Stimulated activated CD8-positive, alpha-beta memory T cell treated with anti-CD3 and anti-CD28 coated beads, Interleukin-4, amount 100 ng/mL, for 24 hours (primary cell): ENCODE data around the gene HMGCL.
"Not testable (repeated sequence)": the region's sequence is repeated elsewhere in the genome, so short reads cannot be mapped to it uniquely, and the experiment has no call there.

Experiments used
- DNase-seq: peaks from one replicate; pipeline ENCODE4 v3.0.0-alpha.2; 2020; ENCODE audit warnings: low read depth

The HMGCL gene

DNA sequence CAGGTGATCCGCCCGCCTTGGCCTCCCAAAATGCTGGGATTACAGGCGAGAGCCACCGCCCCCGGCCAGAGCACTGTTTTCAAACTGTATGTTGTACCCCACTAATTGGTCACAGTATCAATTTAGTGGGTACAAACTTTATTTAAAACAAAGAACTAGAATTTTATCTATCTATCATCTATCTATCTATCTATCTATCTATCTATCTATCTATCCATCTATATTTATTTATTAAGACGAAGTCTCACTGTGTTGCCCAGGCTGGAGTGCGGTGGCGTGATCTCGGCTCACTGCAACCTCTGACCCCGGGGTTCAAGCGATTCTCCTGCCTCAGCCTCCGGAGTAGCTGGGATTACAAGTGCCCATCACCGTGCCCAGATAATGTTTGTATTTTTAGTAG is 1.4 kb upstream of the HMGCL start:
- DNase-seq = not testable (repeated sequence)

DNA sequence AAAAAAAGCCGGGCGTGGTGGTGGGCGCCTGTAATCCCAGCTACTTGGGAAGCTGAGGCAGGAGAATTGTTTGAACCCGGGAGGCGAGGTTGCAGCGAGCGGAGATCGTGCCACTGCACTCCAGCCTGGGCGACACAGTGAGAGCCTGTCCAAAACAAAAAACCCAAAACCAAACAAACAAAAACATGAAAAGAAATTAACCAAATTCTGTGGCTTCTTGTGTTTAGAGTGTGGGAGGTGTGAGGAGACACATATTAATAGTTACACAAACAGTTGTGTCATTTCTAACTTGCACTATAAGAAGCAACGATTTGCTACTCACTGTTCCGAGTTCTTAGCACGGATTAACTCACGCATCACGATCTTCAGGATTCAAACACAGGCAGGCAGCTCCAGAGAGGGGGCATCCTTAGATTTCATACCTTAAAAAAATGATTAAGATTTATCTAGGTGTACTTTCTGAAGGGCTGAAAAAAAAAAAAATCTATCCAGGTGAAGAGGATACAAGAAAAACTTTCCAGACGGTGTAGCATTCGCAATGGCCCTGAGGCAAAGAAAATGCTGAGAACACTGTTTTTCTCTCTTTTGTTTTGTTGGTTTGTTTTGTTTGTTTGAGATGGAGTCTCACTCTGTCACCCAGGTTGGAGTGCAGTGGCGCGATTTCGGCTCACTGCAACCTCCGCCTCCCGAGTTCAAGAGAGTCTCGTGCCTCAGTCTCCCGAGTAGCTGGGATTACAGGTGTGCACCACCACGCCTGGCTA is 713 bp upstream of the HMGCL start:
- DNase-seq = no peak

DNA sequence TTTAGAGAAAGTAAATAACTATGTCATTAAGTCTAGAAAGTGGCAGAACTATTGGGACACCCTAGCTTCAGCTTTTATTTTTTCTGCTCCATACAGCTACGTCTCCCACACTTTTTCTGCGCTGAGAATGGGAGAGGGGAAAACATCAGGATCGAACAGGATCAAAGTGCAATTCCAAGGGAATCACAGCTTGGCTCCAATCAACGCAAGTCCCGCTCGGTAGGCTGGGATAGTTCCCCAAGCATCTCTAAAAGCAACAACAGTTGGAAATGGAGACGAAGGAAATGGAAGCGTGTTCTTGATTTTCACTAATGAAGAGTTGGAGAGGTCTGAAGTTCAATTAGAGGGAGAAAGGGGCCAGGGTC is 536 bp downstream of the HMGCL start:
- no peak for DNase-seq

DNA sequence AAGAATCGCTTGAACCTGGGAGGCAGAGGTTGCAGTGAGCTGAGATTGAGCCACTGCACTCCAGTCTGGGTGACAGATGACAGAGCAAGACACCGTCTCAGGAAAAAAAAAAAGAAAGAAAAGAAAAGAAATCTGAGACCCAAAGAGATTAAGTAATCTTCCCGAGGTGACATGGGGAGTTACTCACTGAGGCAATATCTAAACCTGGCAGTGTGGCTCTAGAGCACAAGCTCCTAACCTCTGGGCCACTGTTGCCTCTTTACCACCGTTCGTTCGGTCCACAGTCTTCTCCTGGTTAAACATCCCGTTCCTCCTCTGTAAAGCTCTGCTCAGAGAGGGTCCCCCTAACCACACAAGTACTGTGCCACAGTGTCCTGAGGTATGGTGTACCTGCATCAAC is 1.5 kb downstream of the HMGCL start:
- DNase-seq = no peak

DNA sequence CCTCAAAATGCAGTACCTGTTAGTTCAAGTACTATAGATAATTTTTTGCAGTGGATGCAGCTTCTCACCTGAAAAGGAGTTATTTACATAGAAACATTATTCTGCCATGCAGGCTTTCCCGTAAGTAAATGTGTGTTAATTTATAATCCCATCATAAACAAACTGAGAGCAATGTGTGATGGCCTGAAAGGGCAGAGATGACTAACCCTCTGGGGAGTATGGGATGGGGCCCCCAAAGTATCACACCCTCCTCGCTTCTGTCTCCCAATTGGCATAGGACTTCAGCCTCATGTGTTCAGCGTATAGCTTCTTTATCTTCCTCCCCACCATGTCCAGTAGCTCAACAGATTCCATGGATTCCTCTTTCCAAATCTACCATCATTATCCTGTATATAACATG is 7.6 kb downstream of the HMGCL start:
- DNase-seq = no peak

DNA sequence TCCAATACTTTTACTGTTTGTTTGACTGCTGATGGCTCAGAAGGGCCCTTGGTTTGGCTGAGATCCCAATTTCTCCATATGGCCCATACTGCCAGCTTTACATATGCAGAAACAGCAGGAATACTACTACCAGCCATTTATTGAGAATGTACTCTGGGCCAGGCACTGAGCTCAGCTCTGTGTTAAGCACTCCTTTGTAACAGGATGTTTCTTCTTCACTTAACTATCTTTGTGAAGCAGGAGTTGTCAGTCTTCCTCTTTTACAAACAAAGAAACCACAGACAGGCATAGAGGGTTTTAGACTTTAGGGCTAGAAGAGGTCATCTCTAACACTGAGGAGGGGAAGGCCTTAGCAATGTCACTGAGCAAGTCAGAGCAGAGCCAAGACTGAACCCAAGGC is 8.3 kb downstream of the HMGCL start:
- no peak for DNase-seq

DNA sequence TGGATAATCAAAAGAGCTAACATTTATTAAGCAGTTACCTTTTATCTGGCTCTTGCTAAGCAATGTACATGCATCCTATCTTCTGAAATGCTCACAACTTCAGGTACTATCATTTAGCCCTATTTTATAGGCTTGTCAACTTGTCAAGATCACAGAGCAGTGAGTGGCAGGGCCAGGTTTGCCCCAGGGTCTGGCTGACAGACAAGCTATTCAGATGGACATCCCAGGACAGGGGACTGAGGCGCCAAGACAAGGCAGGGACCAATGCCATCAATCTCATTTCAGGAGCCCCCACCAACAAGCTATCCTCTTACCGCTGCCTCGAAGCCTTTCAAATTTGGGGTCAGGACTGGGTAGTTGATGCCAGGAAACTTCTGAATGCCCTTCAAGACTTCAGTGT is 8.9 kb downstream of the HMGCL start:
- DNase-seq = no peak

DNA sequence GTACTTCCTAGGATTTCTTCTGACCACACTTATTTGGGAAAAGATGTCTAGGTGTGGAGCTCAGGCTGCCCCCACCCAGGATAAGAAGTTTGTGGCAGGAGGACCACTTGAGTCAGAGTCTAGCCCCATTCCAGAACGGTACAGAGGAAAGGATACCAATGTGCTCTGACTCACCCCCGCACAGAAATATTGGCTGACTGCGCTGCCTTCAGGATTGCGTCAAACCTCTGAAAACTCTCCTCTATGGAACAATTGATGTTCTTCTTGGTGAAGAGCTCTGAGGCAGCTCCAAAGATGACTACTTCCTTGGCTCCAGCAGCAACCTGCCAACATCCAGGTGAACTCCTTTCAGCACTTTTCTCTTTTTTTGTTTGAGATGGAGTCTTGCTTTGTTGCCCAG is 11.2 kb downstream of the HMGCL start:
- DNase-seq = no peak

DNA sequence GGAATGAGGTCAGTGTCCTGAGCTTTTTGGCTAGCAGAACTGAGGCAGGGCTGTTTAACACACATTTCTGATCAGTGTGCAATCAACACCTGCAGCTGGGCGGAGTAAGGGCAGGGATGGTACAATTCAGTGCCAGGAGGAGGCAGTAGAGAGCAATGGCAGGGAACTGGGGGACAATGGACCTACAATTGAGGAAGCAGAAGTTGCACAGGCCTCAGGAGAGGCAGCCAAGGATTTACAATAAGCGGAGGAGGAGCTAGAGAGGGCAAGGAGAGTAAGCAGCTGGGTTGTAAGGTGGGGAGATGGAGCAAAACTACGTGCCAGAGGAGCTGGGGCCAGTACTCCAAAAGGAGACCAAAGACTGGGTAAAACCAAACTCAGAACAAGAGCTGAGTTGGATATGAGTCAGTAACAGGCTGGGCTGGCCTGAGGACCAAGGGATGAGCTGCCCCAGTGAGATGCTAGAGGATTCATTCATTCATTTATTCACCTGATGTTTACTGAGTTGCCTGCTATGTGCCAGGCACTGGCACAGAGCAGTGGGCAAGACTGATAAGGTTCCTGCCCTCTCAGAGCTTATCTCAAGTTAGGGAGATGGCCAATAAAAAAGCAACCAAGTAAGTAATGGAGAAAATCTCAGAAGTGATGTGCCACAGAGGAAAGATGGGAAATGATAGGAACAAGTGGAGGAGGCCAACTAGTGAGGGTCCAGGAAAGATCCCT is 14.2 kb downstream of the HMGCL start:
- DNase-seq = no peak

DNA sequence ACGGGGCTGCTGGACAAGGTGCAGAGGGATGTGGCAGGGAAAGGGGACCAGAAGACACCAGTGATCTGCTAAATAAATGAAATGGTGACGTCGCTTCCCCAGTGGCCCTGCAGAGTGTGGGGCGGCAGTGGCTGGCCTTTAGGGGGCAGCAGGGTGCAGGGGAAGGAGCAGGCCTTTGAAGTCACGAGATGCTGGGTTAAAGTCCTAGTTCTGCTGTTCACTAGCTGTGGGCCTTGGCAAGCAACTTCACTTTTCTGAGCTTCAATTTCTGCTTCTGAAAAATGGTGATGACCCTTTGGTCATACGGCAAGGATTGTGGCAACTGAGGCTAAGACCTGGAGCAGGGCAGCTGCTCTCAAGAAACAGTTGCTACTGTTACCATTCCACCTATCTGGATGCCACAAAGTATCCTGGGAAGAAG is 15.5 kb downstream of the HMGCL start:
- DNase-seq = peak; percentile 70

DNA sequence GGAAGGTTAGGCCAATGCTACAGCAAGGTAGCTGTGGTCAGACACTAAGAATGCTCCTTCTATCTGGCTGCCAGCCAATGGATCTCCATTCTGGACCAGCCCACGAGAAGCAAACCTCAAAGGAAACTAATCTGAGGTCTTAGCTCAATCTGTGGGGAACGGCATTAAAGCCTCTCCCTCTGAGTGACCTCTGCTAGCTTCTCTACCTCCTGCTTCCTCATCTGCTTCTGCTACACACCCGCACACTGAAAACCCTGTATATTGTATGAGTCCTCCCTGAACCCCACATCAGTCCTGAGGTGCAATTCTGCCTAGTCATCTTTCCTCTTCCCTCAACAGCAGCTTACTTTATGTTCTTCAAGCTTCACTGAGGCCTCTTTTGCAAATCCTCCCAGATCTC is 17.8 kb downstream of the HMGCL start:
- no peak for DNase-seq

DNA sequence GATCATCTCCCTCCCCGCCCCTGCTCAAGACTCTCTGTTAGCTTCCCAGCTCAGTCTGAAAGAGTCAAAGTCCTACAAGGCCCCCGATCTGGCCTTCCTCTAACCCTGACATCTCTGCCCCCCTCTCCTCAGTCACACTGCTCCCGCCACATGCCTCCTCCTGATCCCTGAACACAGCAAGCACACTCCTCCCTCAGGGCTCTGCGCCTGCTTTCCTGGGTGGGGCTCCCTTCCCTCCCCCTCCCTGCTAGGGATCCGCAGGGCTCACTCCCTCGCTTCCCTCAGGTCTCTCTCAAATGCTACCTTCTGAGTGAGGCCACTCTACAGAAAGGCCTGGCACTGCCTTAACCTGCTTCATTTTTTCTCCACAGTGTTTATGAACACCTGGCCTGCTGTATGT is 18.9 kb downstream of the HMGCL start:
- no peak for DNase-seq

DNA sequence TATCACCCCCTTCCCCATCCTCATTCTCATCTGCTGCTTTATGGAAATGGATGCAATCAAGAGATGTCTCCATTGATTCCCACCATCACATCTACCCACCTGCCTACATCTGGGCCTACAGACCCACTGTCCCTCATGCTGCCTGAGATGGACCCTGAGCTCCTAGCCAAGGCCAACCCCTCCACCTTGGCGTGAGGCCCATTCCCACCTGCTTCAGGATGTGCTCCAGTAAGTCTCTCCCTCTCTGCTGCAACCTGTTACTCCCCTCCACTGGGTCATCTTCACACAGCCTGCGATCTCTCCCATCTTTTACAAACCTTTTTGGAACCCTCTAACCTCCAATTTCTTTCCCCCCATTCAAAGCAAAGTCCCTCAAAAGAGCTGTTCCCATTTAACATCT is 20.2 kb downstream of the HMGCL start:
- DNase-seq = no peak

DNA sequence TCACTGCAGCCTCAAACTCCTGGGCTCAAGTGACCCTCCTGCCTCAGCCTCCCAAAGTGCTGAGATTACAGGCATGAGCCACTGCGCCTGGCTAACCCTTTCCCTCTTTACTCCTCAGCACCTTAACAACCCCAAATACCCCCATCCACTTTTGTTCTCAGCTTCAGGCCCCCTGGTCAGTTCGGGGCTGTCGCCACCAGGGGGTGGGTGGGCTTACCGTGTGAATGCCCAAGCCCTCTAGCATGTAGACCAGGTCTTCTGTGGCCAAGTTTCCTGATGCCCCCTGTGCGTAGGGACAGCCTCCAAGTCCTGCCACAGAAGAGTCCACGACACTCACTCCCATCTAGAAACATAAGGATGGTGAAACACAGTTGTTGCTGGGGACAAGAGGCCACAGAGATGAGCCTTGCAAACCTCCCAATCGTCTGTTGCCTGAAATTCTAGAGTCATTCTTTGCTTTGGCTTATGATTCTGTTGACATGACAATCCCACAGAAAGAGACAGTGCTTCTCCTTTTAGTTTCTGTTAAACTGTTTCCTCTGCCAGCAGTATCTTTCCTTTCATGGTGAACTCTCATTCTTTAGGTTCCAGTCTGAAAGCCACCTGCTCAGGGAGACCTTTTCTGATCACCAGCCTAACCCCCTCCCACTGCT is 20.9 kb downstream of the HMGCL start:
- no peak for DNase-seq

DNA sequence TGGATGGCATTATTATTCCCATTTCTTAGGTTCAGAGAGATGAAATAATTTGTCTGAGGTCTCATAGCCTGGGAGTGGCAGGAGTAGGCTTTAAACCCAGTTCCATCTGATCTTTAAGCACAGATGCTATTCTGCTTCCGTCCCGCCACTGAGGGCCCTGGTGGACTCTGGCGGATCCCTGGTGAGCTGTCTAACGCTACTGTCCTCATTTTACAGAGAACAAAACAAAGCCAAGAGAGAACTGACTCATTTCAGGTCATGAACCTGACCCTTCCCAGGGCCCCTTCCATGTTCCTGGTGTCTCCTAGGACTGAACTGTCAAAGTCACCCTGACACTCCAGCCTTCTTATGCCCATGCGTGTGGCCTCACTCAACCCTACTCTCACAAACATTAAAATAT is 21.6 kb downstream of the HMGCL start:
- DNase-seq = no peak

DNA sequence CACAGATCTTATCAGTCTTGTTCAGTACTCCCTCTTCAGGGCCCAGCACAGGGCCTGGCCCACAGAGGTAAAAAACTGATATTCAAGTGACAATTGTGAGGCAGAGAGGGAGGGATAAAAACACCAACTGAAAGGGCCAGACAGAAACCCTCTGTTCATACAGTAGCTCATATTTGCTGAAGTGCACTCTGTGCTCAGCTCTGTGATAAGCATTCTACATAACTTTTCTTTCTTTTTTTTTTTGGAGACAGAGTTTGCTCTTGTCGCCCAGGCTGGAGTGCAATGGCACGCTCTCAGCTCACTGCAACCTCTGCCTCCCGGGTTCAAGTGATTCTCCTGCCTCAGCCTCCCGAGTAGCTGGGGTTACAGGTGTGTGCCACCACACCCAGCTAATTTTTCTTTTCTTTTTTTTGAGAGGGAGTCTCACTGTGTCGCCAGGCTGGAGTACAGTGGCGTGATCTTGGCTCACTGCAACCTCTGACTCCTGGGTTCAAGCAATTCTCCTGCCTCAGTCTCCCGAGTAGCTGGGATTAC is 22.4 kb downstream of the HMGCL start:
- not testable (repeated sequence) for DNase-seq

DNA sequence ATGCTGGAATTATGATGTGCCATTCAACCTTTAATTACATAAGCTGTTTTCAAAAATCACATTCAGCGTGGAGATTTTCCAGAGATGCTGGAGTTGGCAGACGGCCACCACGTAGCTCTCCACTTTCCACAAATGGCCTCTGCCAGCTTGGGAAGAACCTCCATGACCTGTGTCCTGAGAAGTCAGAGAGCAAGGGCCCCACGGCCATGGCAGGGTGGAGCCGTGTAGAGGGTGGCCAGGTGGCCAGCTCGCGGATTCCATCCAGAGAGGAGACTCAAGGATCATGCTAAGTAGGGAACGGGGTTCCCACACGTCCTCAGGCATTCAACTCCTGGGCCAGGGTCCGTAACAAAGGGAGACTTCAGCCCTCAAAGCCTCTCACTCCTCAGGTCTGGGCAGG is 23.4 kb downstream of the HMGCL start:
- no peak for DNase-seq

DNA sequence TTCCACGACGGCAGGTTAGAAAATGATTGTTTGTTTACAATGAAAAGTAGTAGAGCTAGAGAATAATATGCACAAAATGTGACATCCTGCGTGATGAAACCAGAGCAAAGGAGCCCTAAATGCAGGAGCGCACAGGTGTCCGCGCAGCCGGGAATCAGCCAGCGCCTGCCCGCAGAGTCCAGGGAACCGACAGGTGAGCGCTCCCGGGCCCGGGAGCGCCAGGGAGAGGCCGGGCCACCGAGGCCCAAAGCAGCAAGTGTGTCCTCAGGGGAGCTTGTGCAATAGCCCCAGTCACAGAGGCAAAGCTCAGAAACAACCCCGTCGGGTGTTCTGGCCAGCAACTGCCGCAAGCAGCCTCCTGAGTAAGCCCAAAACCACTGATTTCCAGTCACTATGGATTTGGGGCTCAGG is 23.9 kb downstream of the HMGCL start:
- no peak for DNase-seq

DNA sequence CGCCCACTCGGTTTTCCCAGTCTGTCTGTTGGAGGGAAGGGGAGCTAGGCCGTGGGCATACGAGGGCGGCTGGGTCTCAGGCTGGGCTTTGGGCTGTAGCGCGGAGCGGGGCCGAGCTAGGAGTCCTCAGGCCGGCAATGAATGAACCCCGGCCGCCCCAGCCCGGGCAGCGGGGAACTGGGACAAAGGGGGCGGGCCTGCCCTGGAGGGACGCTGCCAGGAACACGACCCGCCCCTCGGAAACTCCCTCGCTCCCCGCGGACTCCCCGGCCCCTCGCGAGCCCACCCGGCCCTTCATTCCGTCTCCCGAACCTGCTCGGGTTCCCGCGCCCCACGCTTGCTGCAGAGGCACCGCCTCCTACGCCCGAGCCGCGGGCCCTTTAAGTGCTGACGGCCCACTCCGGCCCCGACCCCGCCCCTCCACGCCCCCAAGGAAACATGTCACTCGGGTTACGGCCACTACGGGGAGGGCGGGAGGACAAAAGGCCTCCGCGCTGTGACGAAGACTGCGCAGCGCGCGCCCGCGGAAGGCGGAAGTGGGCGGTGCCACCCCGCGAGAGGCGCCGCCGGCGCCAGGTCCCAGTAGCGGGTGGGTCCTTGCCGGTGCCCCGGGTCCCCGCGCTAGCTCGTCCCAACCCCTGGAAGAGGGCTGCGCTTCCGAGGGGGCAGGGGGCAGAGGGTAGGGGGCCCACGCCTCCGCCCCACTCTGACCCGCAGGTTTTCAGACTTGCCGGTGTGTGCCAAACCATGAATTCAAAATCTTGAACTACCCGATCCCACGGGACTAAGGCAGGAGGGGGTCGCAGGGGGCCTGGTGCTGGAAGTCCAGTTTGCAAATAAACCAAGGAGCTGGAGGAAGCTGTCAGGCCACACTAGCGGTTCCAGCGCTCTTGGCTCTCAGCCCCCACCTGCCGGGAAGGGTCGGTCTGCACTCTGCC is 24.6 kb downstream of the HMGCL start, which contains the start of gene GALE:
Gene GALE (minus strand): TSS at position 355 of the 938 bp plus-strand sequence. CDS start 1,747 bp downstream, outside the sequence.
- DNase-seq = peak; percentile 97

DNA sequence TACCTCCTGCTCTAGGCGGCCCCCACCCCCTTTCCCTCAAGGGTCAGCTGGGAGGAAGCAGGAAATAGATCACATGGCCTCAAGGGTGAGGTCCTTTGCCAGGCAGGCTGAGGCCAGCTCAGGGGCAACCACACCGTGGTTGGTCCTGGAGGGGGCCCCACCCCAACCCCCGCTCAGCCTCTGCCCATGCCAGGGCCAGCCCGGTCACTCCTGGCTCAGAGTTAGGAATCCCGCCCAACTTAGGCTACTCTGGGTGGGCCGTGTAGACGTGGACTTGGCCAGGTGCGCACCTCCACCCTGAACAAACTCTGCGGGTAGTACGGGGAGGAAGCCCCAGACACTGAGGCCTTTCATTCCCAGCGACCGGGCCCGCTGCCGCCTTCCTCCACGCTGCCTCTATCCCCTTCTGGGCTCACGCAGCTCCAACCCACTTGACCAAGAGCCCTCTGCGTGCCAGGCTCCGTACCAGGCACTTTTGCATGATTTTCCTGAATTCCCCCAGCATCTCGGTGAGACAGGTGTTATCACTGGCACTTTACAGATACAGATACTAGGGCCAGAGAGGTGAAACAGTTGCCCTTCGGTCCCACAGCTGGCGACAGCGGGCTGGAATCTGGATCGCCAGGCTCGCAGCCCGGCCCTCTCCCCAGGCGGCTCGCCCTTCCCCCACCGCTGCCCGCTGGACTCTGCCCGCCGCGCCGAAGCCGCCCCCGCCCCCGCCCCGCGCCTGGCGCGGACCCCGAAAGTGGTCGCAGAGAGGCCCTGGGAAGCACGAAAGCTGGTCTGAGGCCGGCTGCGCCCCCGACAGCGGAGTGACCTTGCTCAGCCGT is 25.4 kb downstream of the HMGCL start:
- no peak for DNase-seq

DNA sequence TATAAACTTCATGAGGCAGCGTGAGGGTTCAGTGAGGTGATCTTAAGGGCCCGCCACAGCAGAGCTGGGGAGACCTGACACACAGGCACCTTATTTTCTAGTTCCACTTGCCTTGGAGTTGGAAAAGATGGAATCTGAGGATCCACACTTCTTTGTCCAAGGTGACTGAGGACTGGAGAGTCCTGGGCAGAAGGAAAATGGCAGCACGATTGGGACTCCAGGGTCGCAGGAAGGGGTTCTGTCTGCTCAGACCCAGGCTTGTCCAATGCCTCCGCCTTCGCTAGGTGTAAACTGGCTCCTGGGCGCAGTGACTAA is 26.0 kb downstream of the HMGCL start:
- no peak for DNase-seq
